GM12878 (cell line): ENCODE results near the gene PDGFA. TPM values are rescaled to one million over a fixed set of nuclear protein-coding genes. Genes with fewer than 3 reads are reported as not detected.
A peak's percentile ranks its signal among the peaks of the same experiment; 100 is the strongest.

Experiments
- ATAC-seq: fragments of 200-7000 bp; cut with Tn5 transposase; 3 replicates; pipeline ENCODE4 v1.9.1; 2020; ENCODE audit warnings: mild to moderate bottlenecking, moderate library complexity
- BruUV-seq: library from RNA; stranded (reverse); fragments of 400-500 nt; replicated peaks from 2 replicates; lab custom pipeline; 2021; lab: Mats Ljungman, UMichigan
- CTCF ChIA-PET: fragments of 300-600 bp; sonication (Branson Sonifier 250); formaldehyde crosslinking; extraction: SDS; loops from one replicate; lab custom pipeline; 2021; ENCODE audit warnings: inconsistent platforms; lab: Yijun Ruan, JAX
- POLR2A ChIA-PET: fragments of 350-600 bp; formaldehyde crosslinking; extraction: SDS; loops from one replicate; lab custom pipeline; 2021; ENCODE audit warnings: inconsistent platforms; lab: Charles Lee
- RAD21 ChIA-PET: fragments of 300-600 bp; sonication (Branson Sonifier 250); formaldehyde crosslinking; loops from one replicate; lab custom pipeline; 2023; ENCODE audit warnings: antibody characterized with exemption; ENCODE audit not compliant: unreplicated experiment; lab: Charles Lee
- SMC1A ChIA-PET: fragments of 300-600 bp; sonication (Branson Sonifier 250); formaldehyde crosslinking; loops from one replicate; lab custom pipeline; 2023; ENCODE audit not compliant: unreplicated experiment, uncharacterized antibody; lab: Charles Lee
- DNase-seq: peaks from one replicate; pipeline ENCODE4 v3.0.0-alpha.2; 2011; ENCODE audit warnings: low read depth, low spot score
- FAIRE-seq: peaks from 3 replicates; lab custom pipeline; 2011; peaks lifted over from hg19 to GRCh38; lab: Jason Lieb, UNC
- H2AFZ ChIP-seq: 2 replicates; pipeline ENCODE4 v1.6.0; 2011; ENCODE audit warnings: low read depth, low read length, control low read depth; ENCODE audit not compliant: control insufficient read depth
- H3K27ac ChIP-seq: 2 replicates; pipeline ENCODE4 v1.5.1; 2011; ENCODE audit warnings: control low read depth; ENCODE audit not compliant: control insufficient read depth, insufficient read depth
- H3K27me3 ChIP-seq, 2 experiments: replicated peaks in 1 of 2; 2 replicates each; pipeline versions ENCODE4 v1.6.0 to v1.6.1; 2011; ENCODE audit warnings: low read length in 1 of 2; ENCODE audit not compliant: control insufficient read depth in 2 of 2, insufficient read depth in 2 of 2
- H3K36me3 ChIP-seq, 2 experiments: 2 replicates each; pipeline ENCODE4 v1.5.1; 2011; ENCODE audit warnings: low read length in 1 of 2; ENCODE audit not compliant: control insufficient read depth in 2 of 2, insufficient read depth in 2 of 2
- H3K4me1 ChIP-seq: 2 replicates; pipeline ENCODE4 v1.6.1; 2011; ENCODE audit warnings: mild to moderate bottlenecking, low read length, moderate library complexity, mixed read lengths; ENCODE audit not compliant: control insufficient read depth, insufficient read depth
- H3K4me2 ChIP-seq: 2 replicates; pipeline ENCODE4 v1.6.0; 2011; ENCODE audit warnings: control low read depth; ENCODE audit not compliant: control insufficient read depth, insufficient read depth
- H3K4me3 ChIP-seq: fragments of 200-600 bp; sonication (generic); 2 replicates; pipeline ENCODE4 v1.5.1; 2016
- H3K79me2 ChIP-seq: 2 replicates; pipeline ENCODE4 v1.6.0; 2011; ENCODE audit warnings: low read length; ENCODE audit not compliant: control insufficient read depth, insufficient read depth
- H3K9ac ChIP-seq: 2 replicates; pipeline ENCODE4 v1.8.0; 2011; ENCODE audit warnings: low read length, control low read depth, mixed read lengths; ENCODE audit not compliant: control insufficient read depth, insufficient read depth
- H3K9me3 ChIP-seq: replicated peaks from 3 replicates; pipeline ENCODE4 v1.5.1; 2011; ENCODE audit warnings: mild to moderate bottlenecking, low read length; ENCODE audit not compliant: control insufficient read depth, insufficient read depth
- H4K20me1 ChIP-seq: 2 replicates; pipeline ENCODE4 v1.6.0; 2011; ENCODE audit not compliant: control insufficient read depth, insufficient read depth
- CBX3 ChIP-seq: fragments of 200-600 bp; sonication (generic); IDR thresholded peaks from 2 replicates; pipeline ENCODE4 v1.6.1; 2016; ENCODE audit warnings: low read depth, borderline replicate concordance
- E2F4 ChIP-seq: IDR thresholded peaks from 2 replicates; pipeline ENCODE4 v1.6.1; 2012; ENCODE audit warnings: low read depth, low read length, improper control_type of control experiment
- JUNB ChIP-seq: IDR thresholded peaks from 2 replicates; pipeline ENCODE4 v1.6.1; 2016; ENCODE audit warnings: antibody characterized with exemption, mild to moderate bottlenecking
- KLF5 ChIP-seq: fragments of 450-650 bp; IDR thresholded peaks from 2 replicates; pipeline ENCODE4 v1.6.1; 2014; ENCODE audit warnings: mild to moderate bottlenecking; ENCODE audit not compliant: partially characterized antibody
- MAX ChIP-seq: IDR thresholded peaks from 2 replicates; pipeline ENCODE4 v1.6.1; 2012; ENCODE audit warnings: low read depth, low read length, improper control_type of control experiment
- MTA2 ChIP-seq: fragments of 450-650 bp; IDR thresholded peaks from 2 replicates; pipeline ENCODE4 v1.6.1; 2016; ENCODE audit warnings: low read depth, mild to moderate bottlenecking, moderate library complexity
- MTA3 ChIP-seq: IDR thresholded peaks from 2 replicates; pipeline ENCODE4 v1.6.1; 2012; ENCODE audit warnings: low read length, inconsistent platforms, borderline replicate concordance
- MYB ChIP-seq: fragments of 150-350 bp; IDR thresholded peaks from 2 replicates; pipeline ENCODE4 v1.6.1; 2014; ENCODE audit warnings: mild to moderate bottlenecking, low read depth, low read length, borderline replicate concordance
- NFYA ChIP-seq: IDR thresholded peaks from 2 replicates; pipeline ENCODE4 v1.6.1; 2011; ENCODE audit warnings: low read depth, mild to moderate bottlenecking, low read length, improper control_type of control experiment, borderline replicate concordance
- NFYB ChIP-seq: IDR thresholded peaks from 2 replicates; pipeline ENCODE4 v1.6.1; 2011; ENCODE audit warnings: low read depth, mild to moderate bottlenecking, low read length, improper control_type of control experiment, moderate library complexity; ENCODE audit not compliant: insufficient read depth
- SIN3A ChIP-seq: IDR thresholded peaks from 2 replicates; pipeline ENCODE4 v1.6.1; 2012; ENCODE audit warnings: low read depth, low read length, improper control_type of control experiment
- SPI1 ChIP-seq: IDR thresholded peaks from 2 replicates; pipeline ENCODE4 v1.6.1; 2011; ENCODE audit warnings: low read depth, mild to moderate bottlenecking, low read length, moderate library complexity, borderline replicate concordance; ENCODE audit not compliant: insufficient read depth
- SRF ChIP-seq, 2 experiments: IDR thresholded peaks; 2 replicates each; pipeline ENCODE4 v1.6.1; 2011; ENCODE audit warnings: low read depth in 2 of 2, low read length in 2 of 2, mild to moderate bottlenecking in 1 of 2, moderate library complexity in 1 of 2
- SUPT20H ChIP-seq: IDR thresholded peaks from 2 replicates; pipeline ENCODE4 v1.6.1; 2011; ENCODE audit warnings: low read depth, mild to moderate bottlenecking, low read length, moderate library complexity, borderline replicate concordance; ENCODE audit not compliant: control insufficient read depth
- SUZ12 ChIP-seq: fragments of 200-600 bp; sonication (generic); IDR thresholded peaks from one replicate; pipeline ENCODE4 v1.6.1; 2018; ENCODE audit warnings: antibody characterized with exemption, mild to moderate bottlenecking; ENCODE audit not compliant: unreplicated experiment
- WRNIP1 ChIP-seq: IDR thresholded peaks from 2 replicates; pipeline ENCODE4 v1.6.1; 2011; ENCODE audit warnings: low read depth, low read length, improper control_type of control experiment, borderline replicate concordance
- ZBED1 ChIP-seq: IDR thresholded peaks from 2 replicates; pipeline ENCODE4 v1.6.1; 2016; ENCODE audit warnings: borderline replicate concordance
- ZSCAN29 ChIP-seq: fragments of 450-650 bp; IDR thresholded peaks from 2 replicates; pipeline ENCODE4 v1.6.1; 2017; ENCODE audit warnings: mild to moderate bottlenecking, moderate library complexity
- WGBS: methylation state at CpG from one replicate; pipeline ENCODE4 v1.1.6; 2016; ENCODE audit warnings: low lambda C conversion rate; ENCODE audit not compliant: insufficient replicate concordance, insufficient coverage; ENCODE audit errors: missing lambda C conversion rate; 5-methylcytosine and 5-hydroxymethylcytosine counted together
- in situ Hi-C: fragments of 300-500 bp; cut with MboI; formaldehyde crosslinking; loops from 9 replicates; pipeline ENCODE4 v1.14.3; 2018; ENCODE audit warnings: mixed read lengths
- intact Hi-C: fragments of 100-400 bp; cut with micrococcal nuclease; formaldehyde crosslinking; loops from one replicate; pipeline ENCODE4 v1.14.2; 2022; ENCODE audit not compliant: unreplicated experiment
- polyA plus RNA-seq, 11 experiments: library from polyadenylated mRNA; depleted of rRNA in 4 of 11; unstranded in 6 of 11; stranded (reverse) in 5 of 11; fragments of >200 nt; fragmentation: Nextera tagmentation in 4 of 11; fragmentation: Illumina TruSeq in 1 of 11; extraction: Ambion mirVana in 4 of 11; extraction: Trizol in 1 of 11; gene quantifications; 1 replicate in 1 of 11; 2 replicates in 10 of 11; pipeline versions ENCODE4 v1.2.1 to v1.2.3, GENCODE V29; 2011 to 2016; ENCODE audit warnings: inconsistent platforms in 2 of 11, missing spikeins in 2 of 11, low read depth in 1 of 11
- total RNA-seq, 4 experiments: library from RNA; depleted of rRNA in 3 of 4; stranded (reverse); fragments of >200 nt in 3 of 4; fragmentation: Illumina TruSeq in 1 of 4; extraction: Trizol in 1 of 4; gene quantifications; 2 replicates each; pipeline versions ENCODE4 v1.2.1 to v1.2.3, GENCODE V29; 2013 to 2021

Gene PDGFA
- total and polyA plus RNA-seq, 10 of the 15 experiments (the other 5 are each of a cell fraction or from before 2014, with no cell fraction given) = 2.5 to 10.0 (median 5.6) TPM

GRCh38 chr7:467856-468545, 51.6 kb downstream of the PDGFA start (continued):
- no peak for TF ChIP-seq MYB
- no peak for TF ChIP-seq KLF5
- no peak for TF ChIP-seq SIN3A
- TF ChIP-seq ZSCAN29 = no peak
- TF ChIP-seq MAX = no peak
- TF ChIP-seq, all 136 proteins: peak for 0

- H3K9ac ChIP-seq = no peak overlapping the region
- ATAC-seq = no peak
- ChIA-PET POLR2A (no interaction called here), RAD21 (no interaction called here), CTCF (no interaction called here), SMC1A (no interaction called here)
- H2AFZ ChIP-seq = no peak overlapping the region
- no peaks in the 10 kb centered on the region; the same call in 2 of the 3 replicates for H3K9me3 ChIP-seq
- FAIRE-seq = peak; percentile 62
- no peaks in the 10 kb centered on the region for H3K36me3 ChIP-seq
- intact Hi-C loops = no loop called here
- no peak for DNase-seq
- H3K27me3 ChIP-seq = no peaks in the 10 kb centered on the region
- H3K79me2 ChIP-seq = no peaks in the 10 kb centered on the region
- no peak overlapping the region for H3K4me3 ChIP-seq
- H3K27ac ChIP-seq = no peak overlapping the region
- no peaks in the 10 kb centered on the region for H4K20me1 ChIP-seq
- TF ChIP-seq MTA2 (peak; percentile 19; the same call in 1 of the 2 replicates), SUZ12 (no peak), MTA3 (no peak), ZBED1 (no peak), WRNIP1 (no peak), CBX3 (no peak), SPI1 (peak; percentile 48; the same call in 1 of the 2 replicates), SUPT20H (no peak), SRF (IDR thresholded peaks at IDR 0.05; ENCODE audit: low read depth in 2 of 2, low read length in 2 of 2) (no peak), JUNB (no peak), NFYA (no peak), MYB (no peak), E2F4 (no peak), NFYB (no peak)
- no peak overlapping the region for H3K4me2 ChIP-seq
- BruUV-seq = no TSS peak
- in situ Hi-C loops = no loop called here
- WGBS = 57% methylated on average over 3 of the region's 3 CpGs
- H3K4me1 ChIP-seq = no peaks in the 10 kb centered on the region
These were observed 52.2 kb downstream of the PDGFA start for GRCh38 chr7:467393-467828.
